Measurements from ENCODE around the gene PDZD7.
A peak's percentile ranks its signal among the peaks of the same experiment; 100 is the strongest.

PDZD7 gene

GRCh38 chr10:100999742-101000126 lies 31.2 kb downstream of the PDZD7 start, which contains the start of gene LZTS2:
Gene LZTS2, plus strand, starts transcription at chr10:100999808. Its CDS starts 2,731 bp downstream, at chr10:101002539.
- peaks cover 10% of the 10 kb centered on the region for H3K36me3 ChIP-seq (ENCODE audit: control insufficient read depth, insufficient read depth, low read length)
- peaks cover 30% of the 10 kb centered on the region for H3K4me1 ChIP-seq (ENCODE audit: control insufficient read depth, insufficient read depth, low read length)
- no peaks in the 10 kb centered on the region for H3K27me3 ChIP-seq (ENCODE audit: control insufficient read depth, insufficient read depth, low read length)

GRCh38 chr10:100998991-100999741 lies 31.8 kb downstream of the PDZD7 start:
- Histone ChIP-seq H3K27me3 (ENCODE audit: control insufficient read depth, insufficient read depth, low read length) (no peaks in the 10 kb centered on the region), H3K36me3 (ENCODE audit: control insufficient read depth, insufficient read depth, low read length) (peaks cover 10% of the 10 kb centered on the region), H3K27ac (ENCODE audit: low read depth, low read length) (peak overlapping the region; percentile 93), H3K4me3 (ENCODE audit: low read length) (peak overlapping the region; percentile 79), H3K9ac (ENCODE audit: low read length) (peak overlapping the region; percentile 68), H3K4me1 (ENCODE audit: control insufficient read depth, insufficient read depth, low read length) (peaks cover 30% of the 10 kb centered on the region)

More at GRCh38 chr10:100999742-101000126, 31.2 kb downstream of the PDZD7 start, which contains the start of gene LZTS2:
- Histone ChIP-seq H3K27ac (ENCODE audit: low read depth, low read length) (peak within 1 kb of the TSS; percentile 93), H3K9ac (ENCODE audit: low read length) (peak within 1 kb of the TSS; percentile 79), H3K4me3 (ENCODE audit: low read length) (peak within 1 kb of the TSS; percentile 79)

GRCh38 chr10:100998183-100998990 lies 32.5 kb downstream of the PDZD7 start:
- H3K4me3 ChIP-seq (ENCODE audit: low read length), result peak overlapping the region; percentile 79
- peaks cover 5% of the 10 kb centered on the region for H3K36me3 ChIP-seq (ENCODE audit: control insufficient read depth, insufficient read depth, low read length)
- H3K4me1 ChIP-seq (ENCODE audit: control insufficient read depth, insufficient read depth, low read length), result peaks cover 30% of the 10 kb centered on the region
- peak overlapping the region; percentile 93 for H3K27ac ChIP-seq (ENCODE audit: low read depth, low read length)
- no peaks in the 10 kb centered on the region for H3K27me3 ChIP-seq (ENCODE audit: control insufficient read depth, insufficient read depth, low read length)
- H3K9ac ChIP-seq (ENCODE audit: low read length), result peak overlapping the region; percentile 59

- no peaks in the 10 kb centered on the region for H3K27me3 ChIP-seq (ENCODE audit: control insufficient read depth, insufficient read depth, low read length)
- no peaks in the 10 kb centered on the region for H3K36me3 ChIP-seq (ENCODE audit: control insufficient read depth, insufficient read depth, low read length)
- peak overlapping the region; percentile 50 for H3K9ac ChIP-seq (ENCODE audit: low read length)
- peak overlapping the region; percentile 93 for H3K27ac ChIP-seq (ENCODE audit: low read depth, low read length)
- H3K4me3 ChIP-seq (ENCODE audit: low read length), result peak overlapping the region; percentile 79
- H3K4me1 ChIP-seq (ENCODE audit: control insufficient read depth, insufficient read depth, low read length), result peaks cover 30% of the 10 kb centered on the region
Measured at GRCh38 chr10:100997360-100998182, 33.4 kb downstream of the PDZD7 start.

- Histone ChIP-seq H3K27ac (ENCODE audit: low read depth, low read length) (peak overlapping the region; percentile 93), H3K27me3 (ENCODE audit: control insufficient read depth, insufficient read depth, low read length) (no peaks in the 10 kb centered on the region), H3K36me3 (ENCODE audit: control insufficient read depth, insufficient read depth, low read length) (no peaks in the 10 kb centered on the region), H3K9ac (ENCODE audit: low read length) (peak overlapping the region; percentile 42), H3K4me1 (ENCODE audit: control insufficient read depth, insufficient read depth, low read length) (peaks cover 22% of the 10 kb centered on the region), H3K4me3 (ENCODE audit: low read length) (peak overlapping the region; percentile 79)
Measured at GRCh38 chr10:100996678-100997359, 34.1 kb downstream of the PDZD7 start.

GRCh38 chr10:100995181-100995580 lies 35.7 kb downstream of the PDZD7 start:
- no peaks in the 10 kb centered on the region for H3K27me3 ChIP-seq (ENCODE audit: control insufficient read depth, insufficient read depth, low read length)
- peaks cover 11% of the 10 kb centered on the region for H3K36me3 ChIP-seq (ENCODE audit: control insufficient read depth, insufficient read depth, low read length)
- peaks cover 10% of the 10 kb centered on the region for H3K4me1 ChIP-seq (ENCODE audit: control insufficient read depth, insufficient read depth, low read length)
- no peak overlapping the region for H3K27ac ChIP-seq (ENCODE audit: low read depth, low read length)
- no peak overlapping the region for H3K4me3 ChIP-seq (ENCODE audit: low read length)
- H3K9ac ChIP-seq (ENCODE audit: low read length), result no peak overlapping the region

- Histone ChIP-seq H3K9ac (ENCODE audit: low read length) (no peak overlapping the region), H3K4me1 (ENCODE audit: control insufficient read depth, insufficient read depth, low read length) (peaks cover 10% of the 10 kb centered on the region), H3K4me3 (ENCODE audit: low read length) (no peak overlapping the region), H3K36me3 (ENCODE audit: control insufficient read depth, insufficient read depth, low read length) (peaks cover 11% of the 10 kb centered on the region), H3K27ac (ENCODE audit: low read depth, low read length) (no peak overlapping the region), H3K27me3 (ENCODE audit: control insufficient read depth, insufficient read depth, low read length) (no peaks in the 10 kb centered on the region)
Measured at GRCh38 chr10:100993986-100994708, 36.8 kb downstream of the PDZD7 start.

GRCh38 chr10:100989088-100989487 lies 41.8 kb downstream of the PDZD7 start:
- H3K4me3 ChIP-seq (ENCODE audit: low read length), result no peak overlapping the region
- H3K9ac ChIP-seq (ENCODE audit: low read length), result no peak overlapping the region
- H3K27ac ChIP-seq (ENCODE audit: low read depth, low read length), result no peak overlapping the region
- peaks cover 14% of the 10 kb centered on the region for H3K4me1 ChIP-seq (ENCODE audit: control insufficient read depth, insufficient read depth, low read length)
- peaks cover 16% of the 10 kb centered on the region for H3K36me3 ChIP-seq (ENCODE audit: control insufficient read depth, insufficient read depth, low read length)
- no peaks in the 10 kb centered on the region for H3K27me3 ChIP-seq (ENCODE audit: control insufficient read depth, insufficient read depth, low read length)

GRCh38 chr10:100988166-100988565 lies 42.8 kb downstream of the PDZD7 start:
- no peak overlapping the region for H3K27ac ChIP-seq (ENCODE audit: low read depth, low read length)
- H3K27me3 ChIP-seq (ENCODE audit: control insufficient read depth, insufficient read depth, low read length), result no peaks in the 10 kb centered on the region
- peaks cover 16% of the 10 kb centered on the region for H3K36me3 ChIP-seq (ENCODE audit: control insufficient read depth, insufficient read depth, low read length)
- H3K4me3 ChIP-seq (ENCODE audit: low read length), result peak overlapping the region; percentile 95
- H3K4me1 ChIP-seq (ENCODE audit: control insufficient read depth, insufficient read depth, low read length), result peaks cover 14% of the 10 kb centered on the region
- no peak overlapping the region for H3K9ac ChIP-seq (ENCODE audit: low read length)

- Histone ChIP-seq H3K9ac (ENCODE audit: low read length) (peak overlapping the region; percentile 43), H3K4me1 (ENCODE audit: control insufficient read depth, insufficient read depth, low read length) (peaks cover 14% of the 10 kb centered on the region)
Measured at GRCh38 chr10:100987685-100988049, 43.3 kb downstream of the PDZD7 start.

More at GRCh38 chr10:100987685-100988049, 43.3 kb downstream of the PDZD7 start:
- Histone ChIP-seq H3K27ac (ENCODE audit: low read depth, low read length) (peak overlapping the region; percentile 79), H3K36me3 (ENCODE audit: control insufficient read depth, insufficient read depth, low read length) (peaks cover 16% of the 10 kb centered on the region), H3K4me3 (ENCODE audit: low read length) (peak overlapping the region; percentile 95), H3K27me3 (ENCODE audit: control insufficient read depth, insufficient read depth, low read length) (no peaks in the 10 kb centered on the region)

All from rectal smooth muscle tissue (tissue), 1 donor.